ENCODE data around the gene SLC39A1. TPM values are rescaled to one million over a fixed set of nuclear protein-coding genes. Genes with fewer than 3 reads are reported as not detected.

Gene SLC39A1
- total and polyA plus RNA-seq, 9 of the 15 experiments (the other 6 are each of a cell fraction or from before 2014, with no cell fraction given) = 9.9 to 81.1 (median 62.7) TPM

GRCh38 chr1:153967107-153967999 is 4.0 kb upstream of the SLC39A1 start, which contains the start of gene CREB3L4 (continued):
- TF ChIP-seq ZNF778 (CRISPR knock-in tag; IDR thresholded peaks at IDR 0.05) = no peak
- TF ChIP-seq ATF4 (CRISPR knock-in tag; IDR thresholded peaks at IDR 0.05) = no peak
- TF ChIP-seq EGR1 (conservative IDR thresholded peaks at IDR 0.05) = 0 out of 2 replicates have a peak, but pooled peaks have one; percentile 12
- TF ChIP-seq LARP7 (IDR thresholded peaks at IDR 0.05) = no peak
- TF ChIP-seq, protein P1, sequence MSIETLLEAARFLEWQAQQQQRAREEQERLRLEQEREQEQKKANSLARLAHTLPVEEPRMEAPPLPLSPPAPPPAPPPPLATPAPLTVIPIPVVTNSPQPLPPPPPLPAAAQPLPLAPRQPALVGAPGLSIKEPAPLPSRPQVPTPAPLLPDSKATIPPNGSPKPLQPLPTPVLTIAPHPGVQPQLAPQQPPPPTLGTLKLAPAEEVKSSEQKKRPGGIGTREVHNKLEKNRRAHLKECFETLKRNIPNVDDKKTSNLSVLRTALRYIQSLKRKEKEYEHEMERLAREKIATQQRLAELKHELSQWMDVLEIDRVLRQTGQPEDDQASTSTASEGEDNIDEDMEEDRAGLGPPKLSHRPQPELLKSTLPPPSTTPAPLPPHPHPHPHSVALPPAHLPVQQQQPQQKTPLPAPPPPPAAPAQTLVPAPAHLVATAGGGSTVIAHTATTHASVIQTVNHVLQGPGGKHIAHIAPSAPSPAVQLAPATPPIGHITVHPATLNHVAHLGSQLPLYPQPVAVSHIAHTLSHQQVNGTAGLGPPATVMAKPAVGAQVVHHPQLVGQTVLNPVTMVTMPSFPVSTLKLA (conservative IDR thresholded peaks at IDR 0.05) = peak; percentile 88 to 94
- TF ChIP-seq, protein P2, sequence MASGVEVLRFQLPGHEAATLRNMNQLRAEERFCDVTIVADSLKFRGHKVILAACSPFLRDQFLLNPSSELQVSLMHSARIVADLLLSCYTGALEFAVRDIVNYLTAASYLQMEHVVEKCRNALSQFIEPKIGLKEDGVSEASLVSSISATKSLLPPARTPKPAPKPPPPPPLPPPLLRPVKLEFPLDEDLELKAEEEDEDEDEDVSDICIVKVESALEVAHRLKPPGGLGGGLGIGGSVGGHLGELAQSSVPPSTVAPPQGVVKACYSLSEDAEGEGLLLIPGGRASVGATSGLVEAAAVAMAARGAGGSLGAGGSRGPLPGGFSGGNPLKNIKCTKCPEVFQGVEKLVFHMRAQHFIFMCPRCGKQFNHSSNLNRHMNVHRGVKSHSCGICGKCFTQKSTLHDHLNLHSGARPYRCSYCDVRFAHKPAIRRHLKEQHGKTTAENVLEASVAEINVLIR (CRISPR knock-in tag; IDR thresholded peaks at IDR 0.05) = no peak
- TF ChIP-seq ATF3 (IDR thresholded peaks at IDR 0.05) = no peak; the same call in 1 of the 2 replicates
- 0 out of 2 replicates have a peak, but pooled peaks have one; percentile 59 for TF ChIP-seq ATF3 (CRISPR knock-in tag; conservative IDR thresholded peaks at IDR 0.05)
- TF ChIP-seq BMI1 (IDR thresholded peaks at IDR 0.05; ENCODE audit: low read length) = no peak
- no peak for TF ChIP-seq SMAD2 (IDR thresholded peaks at IDR 0.05; ENCODE audit: low read depth, low read length)
- no peak; the same call in 1 of the 2 replicates for TF ChIP-seq HCFC1 (IDR thresholded peaks at IDR 0.05; ENCODE audit: low read depth, low read length)
- no peak for TF ChIP-seq EZH2 (IDR thresholded peaks at IDR 0.05; ENCODE audit: borderline replicate concordance, low read depth, low read length)
- TF ChIP-seq ZNF175 (CRISPR knock-in tag; IDR thresholded peaks at IDR 0.05; ENCODE audit: low read depth) = 0 out of 2 replicates have a peak, but pooled peaks have one; percentile 3
- no peak; a peak in 1 of 4 replicates for TF ChIP-seq NONO (IDR thresholded peaks at IDR 0.05; ENCODE audit: low read depth in 2 of 2, low read length in 1 of 2)
- TF ChIP-seq MED1 (CRISPR knock-in tag; IDR thresholded peaks at IDR 0.05; ENCODE audit: borderline replicate concordance) = no peak
- TF ChIP-seq ZNF253 (CRISPR knock-in tag; conservative IDR thresholded peaks at IDR 0.05) = no peak
- peak; percentile 89 for TF ChIP-seq POLR2B (IDR thresholded peaks at IDR 0.05; ENCODE audit: low read depth, partially characterized antibody)
- TF ChIP-seq FOXA1 (IDR thresholded peaks at IDR 0.05; ENCODE audit: borderline replicate concordance) = no peak
- peak; percentile 94; the same call in 1 of the 2 replicates for TF ChIP-seq NR1H2 (CRISPR knock-in tag; IDR thresholded peaks at IDR 0.05)
- no peak for TF ChIP-seq MCM2 (IDR thresholded peaks at IDR 0.05; ENCODE audit: low read depth)
- 0 out of 2 replicates have a peak, but pooled peaks have one; percentile 79 for TF ChIP-seq CBX1 (IDR thresholded peaks at IDR 0.05; ENCODE audit: low read depth)
- no peak for TF ChIP-seq ZFP30 (CRISPR knock-in tag; IDR thresholded peaks at IDR 0.05; ENCODE audit: borderline replicate concordance)
- TF ChIP-seq FOXJ3 (CRISPR knock-in tag; IDR thresholded peaks at IDR 0.05) = no peak
- no peak for TF ChIP-seq NCOA2 (IDR thresholded peaks at IDR 0.05; ENCODE audit: partially characterized antibody in 2 of 2)
- TF ChIP-seq ZNF444 (CRISPR knock-in tag; IDR thresholded peaks at IDR 0.05) = no peak
